Ishikawa (cell line): ENCODE results near the gene ATP6V1E1.

Experiments used
- CEBPB ChIP-seq: IDR thresholded peaks from 2 replicates; pipeline ENCODE4 v1.6.1; 2012
- CREB1 ChIP-seq: IDR thresholded peaks from 2 replicates; pipeline ENCODE4 v1.6.1; 2012; ENCODE audit warnings: low read depth
- EGR1 ChIP-seq: IDR thresholded peaks from 2 replicates; pipeline ENCODE4 v1.6.1; 2012
- EP300 ChIP-seq: IDR thresholded peaks from 2 replicates; pipeline ENCODE4 v1.6.1; 2012; ENCODE audit warnings: borderline replicate concordance
- FOXM1 ChIP-seq: IDR thresholded peaks from 2 replicates; pipeline ENCODE4 v1.6.1; 2012; ENCODE audit warnings: low read depth, borderline replicate concordance
- MAX ChIP-seq: IDR thresholded peaks from 2 replicates; pipeline ENCODE4 v1.6.1; 2012
- NFIC ChIP-seq: IDR thresholded peaks from 2 replicates; pipeline ENCODE4 v1.6.1; 2012
- RAD21 ChIP-seq: IDR thresholded peaks from 2 replicates; pipeline ENCODE4 v1.6.1; 2012; ENCODE audit warnings: low read depth
- REST ChIP-seq: IDR thresholded peaks from 2 replicates; pipeline ENCODE4 v1.6.1; 2012; ENCODE audit warnings: low read depth, mild to moderate bottlenecking
- TAF1 ChIP-seq: IDR thresholded peaks from 2 replicates; pipeline ENCODE4 v1.6.1; 2012; ENCODE audit warnings: low read depth, mild to moderate bottlenecking
- TCF12 ChIP-seq: IDR thresholded peaks from 2 replicates; pipeline ENCODE4 v1.6.1; 2012; ENCODE audit warnings: low read depth
- USF1 ChIP-seq: IDR thresholded peaks from 2 replicates; pipeline ENCODE4 v1.6.1; 2012
- YY1 ChIP-seq: IDR thresholded peaks from 2 replicates; pipeline ENCODE4 v1.6.1; 2012; ENCODE audit warnings: low read depth
- ZBTB7A ChIP-seq: IDR thresholded peaks from 2 replicates; pipeline ENCODE4 v1.6.1; 2012; ENCODE audit warnings: low read depth

Gene ATP6V1E1

GRCh38 chr22:17628406-17629172, at the start of gene ATP6V1E1:
Gene ATP6V1E1, minus strand, starts transcription at chr22:17628749. Its CDS starts 114 bp downstream, at chr22:17628635.
- 0 out of 2 replicates have a peak, but pooled peaks have one; percentile 54 for TF ChIP-seq TCF12
- no peak for TF ChIP-seq REST
- no peak for TF ChIP-seq EGR1
- TF ChIP-seq CEBPB, result no peak
- peak; percentile 55; the same call in 1 of the 2 replicates for TF ChIP-seq CREB1
- peak; percentile 36; the same call in 1 of the 2 replicates for TF ChIP-seq MAX
- no peak for TF ChIP-seq EP300
- TF ChIP-seq YY1, result no peak
- peak; percentile 96 for TF ChIP-seq USF1
- TF ChIP-seq TAF1, result peak; percentile 61

GRCh38 chr22:17675584-17675983, 47.0 kb upstream of the ATP6V1E1 start:
- no peak for TF ChIP-seq CEBPB

- TF ChIP-seq ZBTB7A (no peak), CEBPB (no peak), REST (no peak), TAF1 (no peak)
Observed at GRCh38 chr22:17674152-17674551, 45.6 kb upstream of the ATP6V1E1 start.

GRCh38 chr22:17672417-17672991, 44.0 kb upstream of the ATP6V1E1 start:
- TF ChIP-seq TAF1 (no peak), ZBTB7A (no peak), FOXM1 (no peak)

GRCh38 chr22:17665854-17666253, 37.3 kb upstream of the ATP6V1E1 start:
- TF ChIP-seq CEBPB (no peak), EGR1 (no peak), NFIC (no peak), TCF12 (no peak)

- no peak for TF ChIP-seq EP300
- no peak for TF ChIP-seq EGR1
- TF ChIP-seq CEBPB, result no peak
- no peak for TF ChIP-seq RAD21
- no peak for TF ChIP-seq MAX
- TF ChIP-seq TAF1, result no peak
Observed at GRCh38 chr22:17665248-17665647, 36.7 kb upstream of the ATP6V1E1 start.

- no peak for TF ChIP-seq FOXM1
- no peak for TF ChIP-seq TCF12
- TF ChIP-seq REST, result no peak
- no peak for TF ChIP-seq RAD21
- TF ChIP-seq NFIC, result no peak
- TF ChIP-seq EGR1, result no peak
- no peak for TF ChIP-seq CREB1
- no peak for TF ChIP-seq CEBPB
- no peak for TF ChIP-seq EP300
Observed at GRCh38 chr22:17664414-17665055, 36.0 kb upstream of the ATP6V1E1 start.
